K562 (cell line): ENCODE data around the gene KNG1. TPM values are rescaled to one million over a fixed set of nuclear protein-coding genes. Genes with fewer than 3 reads are reported as not detected.
A peak's percentile ranks its signal among the peaks of the same experiment; 100 is the strongest.

Experiments
- ATAC-seq: fragments of 200-7000 bp; cut with Tn5 transposase; 3 replicates; pipeline ENCODE4 v1.9.1; 2020; ENCODE audit warnings: moderate library complexity
- BruUV-seq: library from RNA; stranded (reverse); fragments of 400-500 nt; replicated peaks from 2 replicates; lab custom pipeline; 2021; lab: Mats Ljungman, UMichigan
- CTCF ChIA-PET: fragments of 300-600 bp; formaldehyde crosslinking; extraction: SDS; loops from one replicate; lab custom pipeline; 2021; ENCODE audit warnings: low intra/inter-chr PET ratio; lab: Yijun Ruan, JAX
- POLR2A ChIA-PET: fragments of 300-600, 350-650 bp; sonication (Branson Sonifier 250); formaldehyde crosslinking; extraction: SDS; loops from one replicate; lab custom pipeline; 2021; ENCODE audit warnings: antibody characterized with exemption, inconsistent platforms; lab: Yijun Ruan, JAX
- DNase-seq, 4 experiments: peaks; one replicate each; pipeline versions ENCODE4 v3.0.0 to v3.0.0-alpha.2; 2011 to 2018; ENCODE audit warnings: low spot score in 3 of 4, mixed read lengths in 3 of 4; ENCODE audit errors: extremely low read depth in 1 of 4
- FAIRE-seq: peaks from 2 replicates; lab custom pipeline; 2011; peaks lifted over from hg19 to GRCh38; lab: Jason Lieb, UNC
- H2AFZ ChIP-seq: 2 replicates; pipeline ENCODE4 v1.6.0; 2011; ENCODE audit warnings: low read depth, low read length, control low read depth, inconsistent platforms
- H3K27ac ChIP-seq: fragments of 200-600 bp; 3 replicates; pipeline ENCODE4 v1.8.0; 2011; ENCODE audit warnings: low read depth, mild to moderate bottlenecking, control low read depth, inconsistent platforms, low read length, moderate library complexity, mixed read lengths; ENCODE audit errors: extremely low read depth
- H3K27me3 ChIP-seq, 2 experiments: fragments of 300-600 bp in 1 of 2; 2 replicates in 1 of 2; 3 replicates in 1 of 2; pipeline versions ENCODE4 v1.6.0 to v1.8.0; 2011; ENCODE audit warnings: inconsistent platforms in 2 of 2, low read length in 2 of 2, mild to moderate bottlenecking in 1 of 2, mixed read lengths in 1 of 2, moderate library complexity in 1 of 2; ENCODE audit not compliant: control insufficient read depth in 2 of 2, insufficient read depth in 2 of 2
- H3K36me3 ChIP-seq: fragments of 300-600 bp; 3 replicates; pipeline ENCODE4 v1.8.0; 2011; ENCODE audit warnings: mild to moderate bottlenecking, low read length, inconsistent platforms; ENCODE audit not compliant: control insufficient read depth, insufficient read depth
- H3K4me1 ChIP-seq, 2 experiments: fragments of 200-600 bp in 1 of 2; replicated peaks in 1 of 2; 2 replicates in 1 of 2; 3 replicates in 1 of 2; pipeline versions ENCODE4 v1.5.1 to v1.8.0; 2011; ENCODE audit warnings: inconsistent platforms in 2 of 2, low read length in 2 of 2, mild to moderate bottlenecking in 1 of 2, mixed read lengths in 1 of 2, moderate library complexity in 1 of 2; ENCODE audit not compliant: control insufficient read depth in 2 of 2, insufficient read depth in 2 of 2
- H3K4me2 ChIP-seq: 2 replicates; pipeline ENCODE4 v1.6.1; 2011; ENCODE audit warnings: low read length, control low read depth, inconsistent platforms, mixed read lengths; ENCODE audit not compliant: insufficient read depth
- H3K4me3 ChIP-seq: fragments of 200-600 bp; sonication (generic), shearing (Covaris generic); 2 replicates; pipeline ENCODE4 v1.5.1; 2016; ENCODE audit warnings: control low read depth, inconsistent platforms
- H3K79me2 ChIP-seq: fragments of 200-600 bp; 3 replicates; pipeline ENCODE4 v1.8.0; 2011; ENCODE audit warnings: low read length, inconsistent platforms; ENCODE audit not compliant: control insufficient read depth, insufficient read depth
- H3K9ac ChIP-seq, 2 experiments: 2 replicates each; pipeline versions ENCODE4 v1.6.0 to v1.6.1; 2011; ENCODE audit warnings: low read depth in 2 of 2, low read length in 2 of 2, control low read depth in 1 of 2, inconsistent platforms in 1 of 2, mild to moderate bottlenecking in 1 of 2, mixed read lengths in 1 of 2; ENCODE audit not compliant: insufficient read depth in 1 of 2
- H3K9me1 ChIP-seq: one replicate; pipeline ENCODE4 v1.6.0; 2011; ENCODE audit warnings: inconsistent platforms, mild to moderate bottlenecking, low read length, moderate library complexity; ENCODE audit not compliant: control insufficient read depth, insufficient read depth
- H3K9me3 ChIP-seq: replicated peaks from 2 replicates; pipeline ENCODE4 v1.5.1; 2011; ENCODE audit warnings: low read depth, low read length, inconsistent platforms; ENCODE audit not compliant: control insufficient read depth, insufficient read depth
- H4K20me1 ChIP-seq: replicated peaks from 2 replicates; pipeline ENCODE4 v1.6.1; 2011; ENCODE audit warnings: low read length, inconsistent platforms, mixed read lengths; ENCODE audit not compliant: control insufficient read depth, insufficient read depth
- CTCF ChIP-seq, 3 experiments: IDR thresholded peaks in 2 of 3; conservative IDR thresholded peaks in 1 of 3; 2 replicates each; pipeline ENCODE4 v1.5.1; 2011 to 2012; ENCODE audit warnings: low read length in 3 of 3, mild to moderate bottlenecking in 3 of 3, control low read depth in 2 of 3, improper control_type of control experiment in 1 of 3, inconsistent platforms in 1 of 3, low read depth in 1 of 3, mixed read lengths in 1 of 3, moderate library complexity in 1 of 3; ENCODE audit not compliant: insufficient read depth in 2 of 3
- RAD21 ChIP-seq, 2 experiments: fragments of 250-450 bp in 1 of 2; fragments of 450-650 bp in 1 of 2; sonication (Bioruptor Pico) in 1 of 2; formaldehyde crosslinking in 1 of 2; IDR thresholded peaks in 1 of 2; conservative IDR thresholded peaks in 1 of 2; 2 replicates each; pipeline versions ENCODE4 v1.4.0 to v1.8.0; 2020 to 2022; ENCODE audit warnings: mild to moderate bottlenecking in 2 of 2, moderate library complexity in 1 of 2
- SMC3 ChIP-seq: conservative IDR thresholded peaks from 2 replicates; pipeline ENCODE4 v1.6.1; 2011; ENCODE audit warnings: low read depth, low read length, improper control_type of control experiment; ENCODE audit not compliant: insufficient read depth
- ZFP36 ChIP-seq: fragments of 150-350 bp; IDR thresholded peaks from 2 replicates; pipeline ENCODE4 v1.6.1; 2018; ENCODE audit warnings: low read length, low read depth; ENCODE audit not compliant: partially characterized antibody
- WGBS: fragments of 100-300 bp; shearing (Covaris generic); methylation state at CpG from one replicate; pipeline ENCODE4 v1.1.6; 2016; ENCODE audit warnings: low coverage, mixed read lengths; ENCODE audit not compliant: insufficient coverage; ENCODE audit errors: missing lambda C conversion rate; 5-methylcytosine and 5-hydroxymethylcytosine counted together
- in situ Hi-C: fragments of 300-500 bp; cut with MboI; formaldehyde crosslinking; loops from 4 replicates; pipeline ENCODE4 v1.15.0; 2018; ENCODE audit warnings: inconsistent platforms, mixed read lengths
- intact Hi-C: fragments of 100-400 bp; cut with micrococcal nuclease; formaldehyde crosslinking; loops from 2 replicates; pipeline ENCODE4 v1.14.2; 2022
- polyA plus RNA-seq, 8 experiments: library from polyadenylated mRNA; depleted of rRNA in 4 of 8; stranded (reverse) in 5 of 8; unstranded in 3 of 8; fragments of >200 nt; fragmentation: Nextera tagmentation in 2 of 8; fragmentation: Illumina TruSeq in 1 of 8; extraction: Ambion mirVana in 2 of 8; extraction: Trizol in 1 of 8; gene quantifications; 2 replicates each; pipeline versions ENCODE4 v1.2.1 to v1.2.3, GENCODE V29; 2011 to 2014; ENCODE audit warnings: inconsistent platforms in 1 of 8, missing spikeins in 1 of 8
- total RNA-seq, 7 experiments: library from RNA; depleted of rRNA in 6 of 7; stranded (reverse); fragments of >200 nt in 6 of 7; fragmentation: Illumina TruSeq in 2 of 7; extraction: Trizol in 2 of 7; gene quantifications; 2 replicates each; pipeline versions ENCODE4 v1.2.1 to v1.2.3, GENCODE V29; 2011 to 2021; ENCODE audit warnings: low replicate concordance in 1 of 7

The KNG1 gene
- total and polyA plus RNA-seq, 9 of the 15 experiments (the other 6 are each of a cell fraction or from before 2014, with no cell fraction given): 0.09 TPM; not detected in 8

- FAIRE-seq (peak; percentile 65), DNase-seq (peak in 2 of 4 experiments; percentile 24)
- TF ChIP-seq RAD21 (CRISPR knock-in tag; conservative IDR thresholded peaks at IDR 0.05 in 1 of 2, IDR thresholded peaks at IDR 0.05 in 1 of 2): peak in 1 of 2 experiments; percentile 54; a peak in 3 of 4 replicates
- 0 out of 2 replicates have a peak, but pooled peaks have one; percentile 13 for TF ChIP-seq SMC3
- no peak for TF ChIP-seq ZFP36
- TF ChIP-seq CTCF (IDR thresholded peaks at IDR 0.05 in 2 of 3, conservative IDR thresholded peaks at IDR 0.05 in 1 of 3; ENCODE audit: insufficient read depth in 2 of 3, low read depth in 1 of 3, low read length in 3 of 3): peak; percentile 28 to 45 (median 31); a peak in 3 of 6 replicates
Measured at GRCh38 chr3:186722457-186722856, 5.3 kb downstream of the KNG1 start.

More at GRCh38 chr3:186722457-186722856, 5.3 kb downstream of the KNG1 start:
- H3K4me2 ChIP-seq: no peak overlapping the region
- peaks cover 6 to 15% of the 10 kb centered on the region in 2 experiments; a peak in 4 of 5 replicates for H3K27me3 ChIP-seq
- BruUV-seq: no TSS peak
- ChIA-PET POLR2A (interaction anchor here (0.8 to 3.8 kb wide), 2 partner anchors 46 to 61 kb away, joined by 3 to 14 read pairs; partner anchors contain the start of gene EIF4A2), CTCF (no interaction called here)
- H3K36me3 ChIP-seq: no peaks in the 10 kb centered on the region
- H3K79me2 ChIP-seq: no peaks in the 10 kb centered on the region
- H3K9me3 ChIP-seq: no peaks in the 10 kb centered on the region
- H3K9ac ChIP-seq: no peak overlapping the region
- intact Hi-C loops: no loop called here
- in situ Hi-C loops: no loop called here
- H3K27ac ChIP-seq: no peak overlapping the region
- no peaks in the 10 kb centered on the region; the same call in 1 of the 2 replicates for H4K20me1 ChIP-seq
- H3K4me1 ChIP-seq: no peaks in the 10 kb centered on the region; a peak in 1 of 5 replicates
- H2AFZ ChIP-seq: no peak overlapping the region
- ATAC-seq: peak; percentile 84
- H3K4me3 ChIP-seq: no peak overlapping the region
- WGBS: 15% methylated on average over 6 of the region's 7 CpGs
- no peaks in the 10 kb centered on the region for H3K9me1 ChIP-seq
